ENCODE results near the gene TMEM132D. TPM values are rescaled to one million over a fixed set of nuclear protein-coding genes. Genes with fewer than 3 reads are reported as not detected.

The TMEM132D gene
- total RNA-seq, 1 donor from 2014 or later = not detected

GRCh38 chr12:129771238-129771637, 132.6 kb downstream of the TMEM132D start:
- intact Hi-C loops (cut with DNase I) = no loop called here
- DNase-seq (ENCODE audit: low spot score) = no peak

DNA sequence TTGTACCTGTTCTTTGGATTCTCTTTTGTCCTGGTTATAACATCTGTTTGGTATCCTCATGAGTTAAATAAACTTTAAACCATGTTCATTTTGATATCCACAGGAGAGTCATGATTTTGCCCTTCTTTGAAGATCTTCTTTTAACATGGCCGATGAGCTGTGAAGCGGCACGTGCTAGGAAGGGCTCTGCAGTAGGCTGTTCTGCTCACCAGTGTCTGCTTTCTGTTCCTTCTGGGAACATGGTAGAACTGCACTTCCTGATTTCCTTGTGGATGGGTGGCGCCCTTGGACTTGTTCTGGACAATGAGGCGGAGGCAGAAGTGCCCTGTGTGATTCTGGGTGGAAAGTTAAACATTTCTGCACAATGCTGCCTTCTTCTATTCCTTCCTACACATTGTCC, 138.1 kb downstream of the TMEM132D start:
- no peak for DNase-seq (ENCODE audit: low spot score)
- intact Hi-C loops (cut with DNase I) = no loop called here

- intact Hi-C loops (cut with DNase I) = no loop called here
- DNase-seq (ENCODE audit: low spot score) = no peak
Measured at GRCh38 chr12:129762436-129762835, 141.4 kb downstream of the TMEM132D start.

- intact Hi-C loops (cut with DNase I) = no loop called here
- DNase-seq (ENCODE audit: low spot score) = no peak
Measured at GRCh38 chr12:129753586-129753985, 150.2 kb downstream of the TMEM132D start.

DNA sequence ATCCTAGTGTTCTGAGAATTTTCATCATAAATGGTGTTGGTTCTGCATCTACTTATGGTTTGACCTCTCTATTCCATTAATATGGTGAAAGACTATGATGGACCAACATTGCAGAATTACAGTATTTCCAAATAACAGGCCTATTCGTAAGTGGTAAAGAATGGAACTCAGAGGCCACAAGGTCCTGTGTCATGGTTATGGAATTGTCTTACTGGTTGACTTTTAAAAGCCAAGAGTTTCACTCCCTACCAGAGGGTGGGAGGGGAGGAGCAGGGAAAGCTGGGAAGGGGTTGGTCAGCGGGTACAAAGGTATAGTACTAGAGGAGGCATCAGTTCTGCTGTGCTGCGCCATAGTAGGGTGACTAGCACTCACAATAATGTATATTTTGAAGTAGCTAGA, 153.4 kb downstream of the TMEM132D start:
- DNase-seq (ENCODE audit: low spot score) = no peak
- intact Hi-C loops (cut with DNase I) = no loop called here

DNA sequence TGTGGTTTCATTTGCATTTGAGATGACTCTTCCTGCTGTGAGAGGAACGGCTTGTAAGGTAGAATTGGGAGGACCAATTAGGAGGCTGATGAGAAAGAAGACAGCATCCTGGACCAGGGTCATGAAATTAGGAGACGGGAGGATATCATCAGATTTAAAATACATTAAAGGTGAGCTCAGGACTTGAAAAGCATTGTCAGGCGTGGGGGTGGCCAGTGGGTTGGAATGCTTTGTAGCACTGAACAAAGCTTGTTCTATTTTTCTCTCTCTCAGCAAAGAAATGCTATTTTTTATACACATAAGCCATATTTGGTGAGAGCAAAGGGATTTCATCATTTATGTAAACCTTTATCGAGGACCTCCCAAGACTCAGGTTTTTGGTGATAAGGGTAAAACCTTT, 157.5 kb downstream of the TMEM132D start:
- intact Hi-C loops (cut with DNase I) = no loop called here
- DNase-seq (ENCODE audit: low spot score) = no peak

DNA sequence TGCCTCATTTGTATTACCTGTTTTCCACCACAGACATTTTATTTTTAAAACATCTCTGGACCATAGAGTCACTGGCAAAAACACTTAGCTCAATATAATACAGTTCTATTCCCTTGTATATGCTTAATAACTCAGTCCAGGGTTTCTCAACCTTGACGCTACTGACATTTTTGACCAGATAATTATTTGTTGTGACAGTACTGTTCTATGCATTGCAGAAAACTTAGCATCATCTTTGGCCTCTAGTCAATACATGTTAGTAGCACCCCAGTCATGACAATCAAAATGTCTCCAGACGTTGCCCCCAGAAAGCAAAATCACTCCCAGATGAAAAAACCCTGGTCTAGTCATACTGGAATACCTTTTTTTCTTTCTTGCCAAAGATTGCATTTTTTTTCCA, 174.7 kb downstream of the TMEM132D start:
- DNase-seq (ENCODE audit: low spot score) = no peak
- intact Hi-C loops (cut with DNase I) = no loop called here

DNA sequence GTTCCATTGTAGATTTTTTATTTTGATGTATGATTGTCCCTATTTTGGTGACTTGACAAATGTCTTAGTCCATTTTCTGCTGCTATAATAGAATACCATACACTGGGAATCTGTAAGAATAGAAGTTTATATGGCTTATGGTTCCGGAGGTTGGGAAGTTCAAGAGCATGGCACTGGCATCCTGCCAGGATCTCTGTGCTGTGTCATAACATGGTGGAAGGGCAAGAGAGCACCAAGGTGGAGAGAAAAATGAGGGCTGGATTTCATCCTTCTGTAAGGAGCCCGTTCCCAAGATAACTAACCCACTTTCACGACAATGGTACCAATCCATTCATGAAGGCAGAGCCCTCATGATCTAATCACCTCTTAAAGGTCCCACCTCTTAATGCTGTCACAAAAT, 176.7 kb downstream of the TMEM132D start:
- DNase-seq (ENCODE audit: low spot score) = no peak
- intact Hi-C loops (cut with DNase I) = no loop called here

GRCh38 chr12:129723260-129723659, 180.6 kb downstream of the TMEM132D start:
- no peak for DNase-seq (ENCODE audit: low spot score)
- intact Hi-C loops (cut with DNase I) = no loop called here

GRCh38 chr12:129720618-129721017, 183.2 kb downstream of the TMEM132D start:
- intact Hi-C loops (cut with DNase I) = no loop called here
- DNase-seq (ENCODE audit: low spot score) = no peak

DNA sequence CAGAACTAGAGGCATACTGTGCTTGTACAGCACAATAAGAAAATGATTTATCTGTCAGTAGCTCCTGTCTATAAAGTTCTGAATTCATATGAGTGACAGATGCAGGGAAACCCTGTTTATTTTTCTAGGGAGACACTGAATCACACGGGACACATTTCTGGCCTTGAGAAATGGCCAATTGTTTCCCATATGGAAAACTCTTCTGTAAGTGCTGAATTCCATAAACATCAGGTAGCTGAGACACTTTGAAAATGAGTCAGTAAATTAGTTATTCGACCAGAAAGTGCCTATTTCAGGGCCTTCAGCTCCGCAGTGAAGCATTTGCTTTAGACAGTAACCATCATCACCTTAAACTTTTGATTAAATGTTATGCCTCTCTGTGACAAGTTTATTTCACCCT, 184.4 kb downstream of the TMEM132D start:
- DNase-seq (ENCODE audit: low spot score) = no peak
- intact Hi-C loops (cut with DNase I) = no loop called here

DNA sequence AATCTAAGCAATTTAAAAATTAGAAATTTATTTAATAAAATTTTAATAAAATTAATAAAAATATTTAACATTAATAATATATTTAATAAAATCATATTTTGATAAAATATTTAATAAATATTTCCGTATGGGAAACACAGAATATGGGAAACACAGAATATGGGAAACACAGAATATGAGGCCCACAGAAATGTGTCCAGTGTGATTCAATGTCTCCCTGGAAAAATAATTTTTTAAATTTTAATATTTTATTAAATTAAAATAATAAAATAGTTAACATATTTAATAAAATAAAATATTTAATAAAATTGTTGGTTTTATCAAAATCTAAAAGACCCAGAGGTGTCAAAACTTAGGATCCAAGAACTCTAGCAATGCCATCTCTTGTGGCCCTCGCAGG, 186.4 kb downstream of the TMEM132D start:
- intact Hi-C loops (cut with DNase I) = no loop called here
- DNase-seq (ENCODE audit: low spot score) = no peak

GRCh38 chr12:129716825-129717224, 187.0 kb downstream of the TMEM132D start:
- intact Hi-C loops (cut with DNase I) = no loop called here

DNA sequence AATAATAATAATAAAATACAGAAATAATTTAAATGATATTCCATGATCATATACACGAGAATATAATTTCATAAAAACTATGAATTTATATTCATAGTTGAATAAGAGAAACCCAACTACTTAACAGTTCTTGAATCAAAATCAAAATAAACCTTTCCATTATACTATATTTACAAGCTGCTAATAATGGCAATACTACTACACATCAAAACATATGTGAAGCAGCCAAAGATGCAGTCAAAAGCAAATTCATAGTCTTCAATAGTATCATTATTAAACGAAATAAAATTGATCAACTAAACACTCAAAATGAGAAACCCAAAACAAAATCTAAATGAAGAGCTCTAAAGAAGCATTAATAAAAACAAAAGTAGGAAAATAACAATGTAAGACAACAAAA, 197.1 kb downstream of the TMEM132D start:
- no peak for DNase-seq (ENCODE audit: low spot score)
- intact Hi-C loops (cut with DNase I) = no loop called here

More at GRCh38 chr12:129716825-129717224, 187.0 kb downstream of the TMEM132D start:
- no peak for DNase-seq (ENCODE audit: low spot score)

DNA sequence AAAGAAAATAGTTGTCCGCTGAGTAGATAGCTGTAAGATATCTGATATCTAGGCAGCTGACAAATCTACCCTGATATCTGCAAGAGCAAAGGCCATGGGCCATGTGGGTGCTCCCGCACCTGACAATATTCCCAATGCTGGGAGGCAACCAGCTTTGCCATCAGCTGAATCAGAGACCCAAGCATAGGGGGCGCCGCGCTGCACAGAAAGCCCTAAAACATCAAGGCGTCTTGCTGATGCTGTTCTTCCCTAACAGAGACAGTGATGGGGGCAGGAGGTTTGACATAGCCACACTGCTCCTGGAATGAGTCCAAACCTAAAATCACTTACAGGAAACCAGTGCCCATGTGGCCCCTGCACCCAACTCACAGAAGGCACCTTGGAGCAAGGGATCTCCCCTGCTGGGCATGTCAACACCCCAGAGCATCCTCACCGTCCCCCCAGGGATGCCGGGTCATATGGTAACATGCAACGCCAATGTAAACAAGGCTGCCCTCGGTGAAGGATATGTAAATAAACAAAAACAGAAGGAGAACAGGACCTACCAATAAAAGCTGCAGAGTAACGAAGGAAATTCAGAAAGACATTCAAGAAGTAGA, 199.5 kb downstream of the TMEM132D start:
- DNase-seq (ENCODE audit: low spot score) = no peak
- intact Hi-C loops (cut with DNase I) = no loop called here

GRCh38 chr12:129701631-129702101, 202.2 kb downstream of the TMEM132D start:
- DNase-seq (ENCODE audit: low spot score) = no peak
- intact Hi-C loops (cut with DNase I) = no loop called here

DNA sequence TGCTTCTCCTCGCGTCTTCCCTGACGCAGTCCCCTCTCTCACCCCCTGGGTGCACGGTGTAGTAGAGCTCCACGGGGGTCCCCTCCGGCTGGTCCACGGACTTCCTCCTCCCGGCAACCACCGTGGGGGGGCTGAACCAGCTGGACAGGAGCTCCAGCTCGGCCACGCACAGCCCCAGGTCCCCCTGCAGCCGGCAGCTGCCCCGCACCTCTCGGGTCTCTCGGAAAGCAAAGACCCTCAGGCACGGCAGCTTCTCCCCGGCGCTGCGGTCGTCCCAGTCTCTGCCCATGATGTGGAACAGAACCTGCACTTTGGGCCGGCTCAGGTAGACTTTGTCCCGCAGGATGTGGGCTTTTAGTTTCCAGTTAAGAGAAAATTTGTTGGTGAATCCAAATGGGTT, 203.8 kb downstream of the TMEM132D start:
- no peak for DNase-seq (ENCODE audit: low spot score)
- intact Hi-C loops (cut with DNase I) = no loop called here

DNA sequence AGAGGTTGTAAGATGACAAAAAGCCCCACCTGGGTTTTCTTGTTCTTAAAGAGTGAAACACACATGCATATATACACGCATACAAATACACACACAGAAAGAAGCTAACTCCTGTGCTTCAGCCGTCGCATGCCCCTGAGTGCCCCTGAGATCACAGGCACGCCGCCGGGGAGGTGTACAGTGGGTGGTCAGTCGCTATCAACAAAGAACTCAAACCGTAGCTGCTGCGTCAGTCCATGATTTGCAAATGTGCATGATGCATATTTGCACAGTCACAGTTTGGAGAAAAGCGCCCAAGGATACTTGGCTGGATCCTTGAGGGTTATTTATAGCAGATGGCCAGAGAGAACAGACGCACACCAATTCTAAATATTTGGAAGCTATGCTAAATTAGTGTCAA, 206.9 kb downstream of the TMEM132D start:
- intact Hi-C loops (cut with DNase I) = no loop called here
- no peak for DNase-seq (ENCODE audit: low spot score)

- intact Hi-C loops (cut with DNase I) = no loop called here
- no peak for DNase-seq (ENCODE audit: low spot score)
Measured at GRCh38 chr12:129696405-129696804, 207.4 kb downstream of the TMEM132D start.

GRCh38 chr12:129693731-129694130, 210.1 kb downstream of the TMEM132D start:
- DNase-seq (ENCODE audit: low spot score) = no peak

DNA sequence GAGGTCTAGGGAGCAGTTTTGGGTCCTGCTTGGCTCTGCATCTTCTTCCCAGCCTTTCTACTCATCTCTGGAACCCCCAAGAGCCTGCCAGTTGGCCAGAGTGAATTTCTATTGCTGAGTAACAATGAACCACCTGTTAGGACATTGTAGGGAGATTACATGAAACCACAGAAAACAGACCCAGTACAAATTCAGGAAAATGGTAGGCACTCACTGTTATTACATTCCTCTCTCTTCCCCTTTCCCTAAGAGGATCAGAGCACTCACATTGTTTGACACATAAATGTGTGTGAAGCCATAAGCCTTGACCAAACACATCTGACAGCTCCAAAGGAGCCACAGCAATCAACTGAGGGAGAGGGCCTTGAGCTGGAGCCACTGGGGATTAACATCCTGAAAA, 216.1 kb downstream of the TMEM132D start:
- no peak for DNase-seq (ENCODE audit: low spot score)
- intact Hi-C loops (cut with DNase I) = no loop called here

More at GRCh38 chr12:129693731-129694130, 210.1 kb downstream of the TMEM132D start:
- intact Hi-C loops (cut with DNase I) = no loop called here

- DNase-seq (ENCODE audit: low spot score) = no peak
Measured at GRCh38 chr12:129681830-129682229, 222.0 kb downstream of the TMEM132D start.

More at GRCh38 chr12:129681830-129682229, 222.0 kb downstream of the TMEM132D start:
- intact Hi-C loops (cut with DNase I) = no loop called here
